Bronchial epithelial cell (primary cell): ENCODE measurements around the gene BTNL3. TPM values are rescaled to one million over a fixed set of nuclear protein-coding genes. Genes with fewer than 3 reads are reported as not detected.

Experiments used
- DNase-seq: peaks from one replicate; pipeline ENCODE4 v3.0.0-alpha.2; 2010; ENCODE audit warnings: low read depth
- FAIRE-seq: peaks from 2 replicates; lab custom pipeline; 2011; peaks lifted over from hg19 to GRCh38; lab: Jason Lieb, UNC
- H3K27me3 ChIP-seq: 2 replicates; pipeline ENCODE4 v1.5.1; 2011; ENCODE audit warnings: low read length; ENCODE audit not compliant: control insufficient read depth, insufficient read depth
- H3K36me3 ChIP-seq: 2 replicates; pipeline ENCODE4 v1.5.1; 2011; ENCODE audit warnings: low read length; ENCODE audit not compliant: control insufficient read depth, insufficient read depth
- H3K4me3 ChIP-seq: 2 replicates; pipeline ENCODE4 v1.5.1; 2011; ENCODE audit warnings: mild to moderate bottlenecking, low read depth, low read length, control low read depth
- CTCF ChIP-seq: IDR thresholded peaks from 2 replicates; pipeline ENCODE4 v1.5.1; 2011; ENCODE audit warnings: mild to moderate bottlenecking, moderate library complexity, low read length, control low read depth, inconsistent platforms; ENCODE audit not compliant: insufficient read depth, severe bottlenecking
- total RNA-seq: library from RNA; depleted of rRNA; stranded (reverse); fragments of >200 nt; gene quantifications from 2 replicates; pipeline ENCODE4 v1.2.1, GENCODE V29; 2014

Gene BTNL3
- total RNA-seq, 1 donor from 2014 or later = not detected

GRCh38 chr5:181052672-181053487, 64.2 kb downstream of the BTNL3 start:
- Histone ChIP-seq H3K36me3 (no peaks in the 10 kb centered on the region), H3K27me3 (peaks cover 20% of the 10 kb centered on the region), H3K4me3 (peak overlapping the region; percentile 43)
- FAIRE-seq (no peak), DNase-seq (no peak)
- TF ChIP-seq CTCF = no peak

GRCh38 chr5:181053488-181054121, 65.0 kb downstream of the BTNL3 start:
- peak overlapping the region; percentile 43 for H3K4me3 ChIP-seq
- FAIRE-seq (no peak), DNase-seq (no peak)
- H3K36me3 ChIP-seq = no peaks in the 10 kb centered on the region
- no peak for TF ChIP-seq CTCF
- H3K27me3 ChIP-seq = peaks cover 26% of the 10 kb centered on the region

DNA sequence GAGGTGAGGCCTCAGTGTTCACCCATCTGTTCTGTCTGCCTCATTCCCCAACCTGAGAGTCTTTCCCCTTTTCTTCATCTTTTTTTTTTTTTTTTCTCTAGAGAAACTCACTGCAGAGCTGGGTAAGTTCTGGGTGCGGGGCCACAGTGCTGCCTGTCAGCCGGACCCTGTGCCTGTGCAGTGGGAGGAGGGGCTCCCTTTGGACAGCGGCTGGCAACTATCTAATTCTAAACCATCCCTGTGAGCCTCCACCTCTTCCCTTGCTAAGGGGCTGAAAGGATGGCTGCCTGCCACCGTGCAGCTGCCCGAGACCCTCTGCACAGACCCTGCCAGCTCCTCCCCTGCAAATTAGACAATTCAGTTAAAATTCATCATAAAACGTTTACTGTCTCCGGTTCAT, 65.5 kb downstream of the BTNL3 start:
- H3K36me3 ChIP-seq = no peaks in the 10 kb centered on the region
- H3K27me3 ChIP-seq = peaks cover 26% of the 10 kb centered on the region
- DNase-seq (no peak), FAIRE-seq (no peak)
- H3K4me3 ChIP-seq = no peak overlapping the region
- TF ChIP-seq CTCF = no peak

GRCh38 chr5:181054871-181055459, 66.3 kb downstream of the BTNL3 start:
- TF ChIP-seq CTCF = no peak
- FAIRE-seq (no peak), DNase-seq (no peak)
- no peak overlapping the region for H3K4me3 ChIP-seq
- peaks cover 30% of the 10 kb centered on the region for H3K27me3 ChIP-seq
- H3K36me3 ChIP-seq = no peaks in the 10 kb centered on the region

Other genes with a start within 250 kb of the BTNL3 start
- gene OR2Y1, start 248.8 kb upstream of the BTNL3 start, total RNA-seq = not detected in 2 replicates
- gene MGAT1, start 186.0 kb upstream of the BTNL3 start, total RNA-seq = 62.1 and 78.2 TPM in 2 replicates
- gene ZFP62, start 127.6 kb upstream of the BTNL3 start, total RNA-seq = 21.3 and 21.4 TPM in 2 replicates
- not detected in 2 replicates for gene BTNL8, start 89.7 kb upstream of the BTNL3 start, total RNA-seq
- gene BTNL9, start 51.4 kb downstream of the BTNL3 start, total RNA-seq = 0.13 TPM in 1 of 2 replicates, not detected in the other
- not detected in 2 replicates for gene OR2V1, start 142.3 kb downstream of the BTNL3 start, total RNA-seq
- gene OR2V2, start 158.7 kb downstream of the BTNL3 start, total RNA-seq = not detected in 2 replicates
- 20.8 and 35.7 TPM in 2 replicates for gene TRIM7, start 216.3 kb downstream of the BTNL3 start, total RNA-seq
- gene TRIM41, start 234.4 kb downstream of the BTNL3 start, total RNA-seq = 10.3 and 26.0 TPM in 2 replicates